OCI-LY1 (cell line): ENCODE results near the gene MS4A1.

Experiments
- CTCF ChIP-seq: fragments of 200-600 bp; sonication (generic), shearing (Covaris generic); IDR thresholded peaks from 2 replicates; pipeline ENCODE4 v1.5.1; 2017; ENCODE audit warnings: mild to moderate bottlenecking, antibody characterized with exemption, low read length, moderate library complexity, mixed read lengths
- EZH2 ChIP-seq: fragments of 200-600 bp; sonication (generic), shearing (Covaris generic); IDR thresholded peaks from 2 replicates; pipeline ENCODE4 v1.8.0; 2017; ENCODE audit warnings: borderline replicate concordance, mixed run types, mild to moderate bottlenecking, antibody characterized with exemption, low read length, moderate library complexity, mixed read lengths

- TF ChIP-seq EZH2 (no peak), CTCF (no peak)
These were observed 42.8 kb downstream of the MS4A1 start for GRCh38 chr11:60498399-60498798.
